Left lung (tissue), 10 donors: ENCODE data around the gene KRT16. TPM values are rescaled to one million over a fixed set of nuclear protein-coding genes. Genes with fewer than 3 reads are reported as not detected.

ENCODE experiments used
- ATAC-seq: fragments of 200-7000 bp; cut with Tn5 transposase; one replicate; pipeline ENCODE4 v1.9.1; 2020; ENCODE audit warnings: moderate library complexity
- DNase-seq, 4 donors: peaks; one replicate each; pipeline ENCODE4 v3.0.0-alpha.2; 2013 to 2020
- H3K27ac ChIP-seq, 2 donors: fragments of 200-600 bp; sonication (generic) in 1 of 2; one replicate each; pipeline versions ENCODE4 v1.5.0 to v1.8.0; 2020 to 2021
- H3K27me3 ChIP-seq, 2 donors: fragments of 200-600 bp; sonication (generic) in 1 of 2; one replicate each; pipeline versions ENCODE4 v1.5.0 to v1.8.0; 2020 to 2021
- H3K36me3 ChIP-seq, 2 donors: fragments of 200-600 bp; sonication (generic) in 1 of 2; one replicate each; pipeline versions ENCODE4 v1.5.0 to v1.8.0; 2020 to 2021
- H3K4me1 ChIP-seq, 2 donors: fragments of 200-600 bp; one replicate each; pipeline ENCODE4 v1.8.0; 2021
- H3K4me3 ChIP-seq, 2 donors: fragments of 200-600 bp; sonication (generic) in 1 of 2; one replicate each; pipeline versions ENCODE4 v1.5.0 to v1.8.0; 2020 to 2021; ENCODE audit warnings: mild to moderate bottlenecking in 1 of 2
- H3K9me3 ChIP-seq, 2 donors: fragments of 200-600 bp; sonication (generic) in 1 of 2; one replicate each; pipeline versions ENCODE4 v1.5.0 to v1.8.0; 2020 to 2021
- intact Hi-C, 2 donors: fragments of 100-400 bp; cut with DNase I; formaldehyde crosslinking; loops; one replicate each; pipeline versions ENCODE4 v1.11.2 to v1.14.2; 2022
- polyA plus RNA-seq, 6 donors: library from polyadenylated mRNA; unstranded; fragments of 120-200 nt; gene quantifications; one replicate each; pipeline ENCODE4 v1.2.1, GENCODE V29; 2013; ENCODE audit not compliant: insufficient read length in 6 of 6
- total RNA-seq, 2 donors: library from RNA; stranded (reverse); fragmentation: NEBNext Ultra II Directional; extraction: Animal tissue kit (Norgen Biotek cat#: 25700); gene quantifications; one replicate each; pipeline ENCODE4 v1.2.1, GENCODE V29; 2021
- TF ChIP-seq, protein P1 (sequence below), 2 donors: fragments of 200-600 bp; sonication (generic) in 1 of 2; IDR thresholded peaks; one replicate each; pipeline versions ENCODE4 v1.5.0 to v1.8.0; 2021; ENCODE audit warnings: antibody characterized with exemption in 2 of 2
- donor health status: DM: no; HTN: yes; CAD: no.
- donor health status: DM: no; HTN: no; CAD: no.

The KRT16 gene
- total and polyA plus RNA-seq, 8 donors, result 0.65 to 1.0 TPM; not detected in 6

DNA sequence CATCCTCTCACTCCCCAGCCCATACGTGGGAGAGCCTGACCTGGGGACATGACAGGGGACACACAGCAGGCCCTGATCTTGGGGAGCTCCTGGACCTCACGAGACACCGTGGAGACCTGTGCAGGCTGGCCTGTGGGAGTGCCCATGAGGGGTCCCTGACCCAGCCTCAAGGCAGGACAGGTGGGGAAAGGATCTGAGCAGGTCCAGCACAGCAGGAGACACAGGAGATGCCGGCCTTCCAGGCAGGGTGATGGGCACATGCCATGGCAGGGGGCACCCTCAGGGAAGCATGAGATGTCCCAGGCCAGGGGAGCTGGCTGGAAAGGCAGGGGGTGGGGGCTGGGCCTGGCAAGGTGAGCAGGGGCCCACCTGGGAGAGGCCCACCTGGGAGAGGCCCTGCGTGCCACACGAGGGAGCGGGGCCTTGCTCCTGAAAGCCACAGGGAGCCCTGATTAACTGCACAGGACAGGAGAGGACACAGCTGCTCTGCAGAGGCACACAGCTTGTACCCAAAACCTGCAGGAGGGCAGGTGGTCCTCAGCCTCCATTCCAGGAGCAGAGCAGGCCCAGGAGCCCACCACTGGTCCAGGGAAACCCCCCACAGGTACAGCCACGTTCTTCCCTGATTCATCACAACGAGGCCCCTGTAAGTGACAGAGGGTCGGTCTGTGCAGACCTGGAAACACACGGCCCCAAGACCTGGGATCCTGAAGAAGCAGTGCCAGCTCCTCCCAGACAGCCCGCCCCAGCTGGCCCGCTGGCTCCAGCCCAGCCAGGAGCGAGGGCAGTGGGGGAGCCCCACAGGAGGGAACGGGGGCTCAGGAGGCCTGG lies 38.4 kb upstream of the KRT16 start:
- no peaks in the 10 kb centered on the region for H3K9me3 ChIP-seq
- ATAC-seq (no peak), DNase-seq (peak in 1 of 4 donors; percentile 51)
- TF ChIP-seq, protein P1, sequence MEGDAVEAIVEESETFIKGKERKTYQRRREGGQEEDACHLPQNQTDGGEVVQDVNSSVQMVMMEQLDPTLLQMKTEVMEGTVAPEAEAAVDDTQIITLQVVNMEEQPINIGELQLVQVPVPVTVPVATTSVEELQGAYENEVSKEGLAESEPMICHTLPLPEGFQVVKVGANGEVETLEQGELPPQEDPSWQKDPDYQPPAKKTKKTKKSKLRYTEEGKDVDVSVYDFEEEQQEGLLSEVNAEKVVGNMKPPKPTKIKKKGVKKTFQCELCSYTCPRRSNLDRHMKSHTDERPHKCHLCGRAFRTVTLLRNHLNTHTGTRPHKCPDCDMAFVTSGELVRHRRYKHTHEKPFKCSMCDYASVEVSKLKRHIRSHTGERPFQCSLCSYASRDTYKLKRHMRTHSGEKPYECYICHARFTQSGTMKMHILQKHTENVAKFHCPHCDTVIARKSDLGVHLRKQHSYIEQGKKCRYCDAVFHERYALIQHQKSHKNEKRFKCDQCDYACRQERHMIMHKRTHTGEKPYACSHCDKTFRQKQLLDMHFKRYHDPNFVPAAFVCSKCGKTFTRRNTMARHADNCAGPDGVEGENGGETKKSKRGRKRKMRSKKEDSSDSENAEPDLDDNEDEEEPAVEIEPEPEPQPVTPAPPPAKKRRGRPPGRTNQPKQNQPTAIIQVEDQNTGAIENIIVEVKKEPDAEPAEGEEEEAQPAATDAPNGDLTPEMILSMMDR (IDR thresholded peaks at IDR 0.05), result no peak
- intact Hi-C loops, result no loop called here
- peaks cover 4 to 29% of the 10 kb centered on the region in 2 donors for H3K4me1 ChIP-seq
- H3K4me3 ChIP-seq, result no peak overlapping the region
- H3K36me3 ChIP-seq, result no peaks in the 10 kb centered on the region
- no peaks in the 10 kb centered on the region for H3K27me3 ChIP-seq
- peak overlapping the region; percentile 67 to 80 for H3K27ac ChIP-seq

DNA sequence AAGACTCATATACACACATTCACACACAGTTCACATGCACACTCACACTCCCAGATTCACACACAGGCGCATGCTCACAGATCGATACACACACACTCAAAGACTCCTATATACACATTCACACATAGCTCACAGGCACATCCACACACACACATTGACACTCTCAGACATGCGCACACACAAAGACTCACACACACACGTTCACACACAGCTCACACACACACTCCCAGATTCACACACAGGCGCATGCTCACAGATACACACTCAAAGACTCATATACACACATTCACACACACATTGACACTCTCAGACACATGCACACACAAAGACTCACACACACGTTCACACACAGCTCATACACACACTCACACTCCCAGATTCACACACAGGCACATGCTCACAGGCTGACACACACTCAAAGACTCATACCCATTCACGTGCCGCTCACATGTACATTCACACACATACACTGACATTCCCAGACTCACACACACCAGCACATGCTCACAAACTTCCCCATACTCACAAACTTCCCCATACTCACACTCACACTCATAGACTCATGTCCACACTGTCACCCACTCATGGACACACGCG lies 37.5 kb upstream of the KRT16 start:
- ATAC-seq (no peak), DNase-seq (no peak)
- Histone ChIP-seq H3K27ac (no peak overlapping the region), H3K27me3 (no peaks in the 10 kb centered on the region), H3K4me3 (no peak overlapping the region), H3K36me3 (no peaks in the 10 kb centered on the region), H3K4me1 (peaks cover 4 to 35% of the 10 kb centered on the region in 2 donors), H3K9me3 (no peaks in the 10 kb centered on the region)
- TF ChIP-seq, protein P1 (IDR thresholded peaks at IDR 0.05), result no peak
- intact Hi-C loops, result no loop called here

DNA sequence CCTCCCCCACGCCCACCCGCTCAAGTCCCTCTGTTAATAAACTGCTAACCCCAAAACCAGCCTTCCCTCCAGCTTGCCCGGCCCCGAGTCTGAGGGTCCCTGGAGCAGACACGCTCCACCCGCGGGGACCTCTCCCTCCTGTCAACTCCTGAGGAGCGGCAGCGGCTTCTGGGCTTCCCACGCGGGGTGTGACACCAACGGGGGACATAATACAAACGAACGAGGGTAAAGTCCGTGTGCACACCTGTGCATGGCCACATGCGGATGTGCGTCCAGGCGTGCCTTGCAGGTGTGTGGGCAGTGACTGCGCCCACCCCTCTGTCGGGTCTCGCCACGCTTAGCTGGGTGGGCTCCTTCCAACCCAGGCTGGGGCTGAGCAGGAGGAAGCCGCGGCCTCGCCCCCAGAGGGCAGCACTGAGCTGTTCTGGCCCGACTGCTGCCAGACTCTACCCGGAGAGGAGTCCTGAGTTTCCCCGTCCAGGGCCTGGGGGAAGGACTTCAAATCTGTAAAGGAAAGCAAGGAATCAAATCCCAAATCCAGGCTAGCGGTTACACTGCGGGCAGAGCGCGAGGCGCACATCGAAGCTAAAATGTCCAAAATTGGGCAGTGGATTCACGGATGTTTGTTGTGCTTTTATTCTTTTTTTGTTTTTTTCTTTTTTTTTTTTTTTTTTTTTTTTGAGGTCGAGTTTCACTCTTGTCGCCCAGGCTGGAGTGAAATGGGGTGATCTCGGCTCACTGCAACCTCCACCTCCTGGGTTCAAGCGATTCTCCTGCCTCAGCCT lies 36.0 kb upstream of the KRT16 start:
- Histone ChIP-seq H3K27me3 (no peaks in the 10 kb centered on the region), H3K4me1 (peaks cover 4 to 30% of the 10 kb centered on the region in 2 donors), H3K36me3 (no peaks in the 10 kb centered on the region), H3K27ac (peak overlapping the region in 1 of 2 donors; percentile 2), H3K9me3 (no peaks in the 10 kb centered on the region), H3K4me3 (peak overlapping the region in 1 of 2 donors; percentile 5)
- DNase-seq, result peak; percentile 74 to 97 (median 87)
- intact Hi-C loops, result no loop called here
- peak; percentile 91 for ATAC-seq
- TF ChIP-seq, protein P1 (IDR thresholded peaks at IDR 0.05), result peak; percentile 86 to 95

DNA sequence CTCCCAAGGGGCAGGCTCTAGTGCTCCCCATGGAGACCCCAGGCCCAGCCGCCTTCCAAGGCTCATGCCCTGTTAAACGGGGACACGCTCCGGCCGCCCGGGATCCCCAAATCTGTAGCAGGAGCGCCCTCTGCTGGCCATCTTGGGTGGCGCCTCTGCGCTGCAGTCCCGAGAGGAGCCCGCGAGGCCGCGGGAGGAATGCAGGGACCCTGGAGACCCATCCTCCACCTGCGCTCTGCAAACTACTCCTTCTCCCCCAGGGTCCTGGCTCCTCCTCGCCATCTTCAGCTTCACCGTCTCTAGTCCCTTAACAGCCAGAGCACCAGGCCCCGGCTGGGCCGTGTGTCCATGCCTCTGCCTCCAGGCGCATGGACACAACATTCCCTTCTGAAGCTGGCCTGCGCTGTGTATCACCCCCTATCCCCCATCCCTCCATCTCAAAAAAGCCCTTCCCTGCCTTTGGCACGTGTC lies 35.4 kb upstream of the KRT16 start:
- no peak overlapping the region for H3K27ac ChIP-seq
- H3K9me3 ChIP-seq, result no peaks in the 10 kb centered on the region
- ATAC-seq, result peak; percentile 84
- intact Hi-C loops, result no loop called here
- no peaks in the 10 kb centered on the region for H3K36me3 ChIP-seq
- peak overlapping the region in 1 of 2 donors; percentile 5 for H3K4me3 ChIP-seq
- H3K27me3 ChIP-seq, result no peaks in the 10 kb centered on the region
- TF ChIP-seq, protein P1 (IDR thresholded peaks at IDR 0.05), result peak; percentile 98
- peak; percentile 78 to 98 (median 88) for DNase-seq
- H3K4me1 ChIP-seq, result peaks cover 4 to 30% of the 10 kb centered on the region in 2 donors
